Adrenal gland (tissue), 12 donors: ENCODE measurements around the gene ZFAND4. TPM values are rescaled to one million over a fixed set of nuclear protein-coding genes. Genes with fewer than 3 reads are reported as not detected.

ENCODE experiments used
- DNase-seq, 7 donors: peaks; one replicate each; pipeline ENCODE4 v3.0.0-alpha.2; 2019 to 2020
- H3K27ac ChIP-seq, 5 donors: fragments of 200-600 bp; sonication (generic) in 4 of 5; 1 replicate in 3 of 5; 2 replicates in 2 of 5; pipeline versions ENCODE4 v1.5.1 to v1.8.0; 2016 to 2020; ENCODE audit warnings: mild to moderate bottlenecking in 1 of 5
- H3K27me3 ChIP-seq: fragments of 200-600 bp; 2 replicates; pipeline ENCODE4 v1.8.0; 2021
- H3K36me3 ChIP-seq, 2 donors: fragments of 200-600 bp; replicated peaks in 1 of 2; 1 replicate in 1 of 2; 2 replicates in 1 of 2; pipeline versions ENCODE4 v1.5.1 to v1.8.0; 2018 to 2022
- H3K4me1 ChIP-seq, 2 donors: fragments of 200-600 bp; replicated peaks in 1 of 2; 1 replicate in 1 of 2; 2 replicates in 1 of 2; pipeline versions ENCODE4 v1.5.1 to v1.8.0; 2018 to 2021
- H3K4me3 ChIP-seq, 4 donors: fragments of 200-600 bp; sonication (generic) in 3 of 4; one replicate each; pipeline ENCODE4 v1.5.1; 2016 to 2018
- H3K9me3 ChIP-seq, 3 donors: fragments of 200-600 bp; sonication (generic) in 1 of 3; replicated peaks in 1 of 3; 1 replicate in 2 of 3; 2 replicates in 1 of 3; pipeline versions ENCODE4 v1.5.1 to v1.8.0; 2016 to 2021
- CTCF ChIP-seq, 6 experiments: fragments of 450-650 bp in 4 of 6; fragments of 200-600 bp in 2 of 6; sonication (generic) in 1 of 6; IDR thresholded peaks; 1 replicate in 5 of 6; 2 replicates in 1 of 6; pipeline versions ENCODE4 v1.5.1 to v1.8.0; 2016 to 2021; ENCODE audit warnings: antibody characterized with exemption in 6 of 6, mild to moderate bottlenecking in 2 of 6, moderate library complexity in 1 of 6
- POLR2A ChIP-seq, 2 donors: fragments of 450-650 bp; IDR thresholded peaks; one replicate each; pipeline ENCODE4 v1.6.1; 2017; ENCODE audit warnings: antibody characterized with exemption in 2 of 2, mild to moderate bottlenecking in 2 of 2, moderate library complexity in 1 of 2
- WGBS, 4 donors: extraction: QIAGEN DNeasy Blood & Tissue Kit in 2 of 4; methylation state at CpG; one replicate each; pipeline versions ENCODE4 v1.1.5 to v1.1.7; 2013 to 2017; 5-methylcytosine and 5-hydroxymethylcytosine counted together
- intact Hi-C, 2 donors: fragments of 100-400 bp; cut with DNase I; formaldehyde crosslinking; loops; one replicate each; pipeline versions ENCODE4 v1.14.1 to v1.15.0; 2022 to 2023
- polyA plus RNA-seq, 3 donors: library from polyadenylated mRNA; stranded (reverse); fragments of 200-250 nt in 2 of 3; fragments of 350-450 nt in 1 of 3; fragmentation: Illumina TruSeq in 1 of 3; extraction: RNeasy Lipid Tissue Mini Kit (QIAGEN cat#74804) in 1 of 3; gene quantifications; one replicate each; pipeline ENCODE4 v1.2.3, GENCODE V29; 2013 to 2014
- total RNA-seq, 9 donors: library from RNA; depleted of rRNA in 4 of 9; stranded (reverse); fragments of >200 nt in 4 of 9; fragments of 120-200 nt in 1 of 9; fragmentation: NEBNext Ultra II Directional in 1 of 9; extraction: Animal tissue kit (Norgen Biotek cat#: 25700) in 1 of 9; gene quantifications; one replicate each; pipeline versions ENCODE4 v1.1.0 to v1.2.4, GENCODE V29; 2013 to 2023
- donor health status: healthy with polysubstance abuse.
- donor health status: Bipolar disorder and iron deficiency.
- donor health status: DM: yes; HTN: yes; CAD: no.
- donor health status: DM: no; HTN: no; CAD: no.
- donor health status: DM: no; HTN: no; CAD: no.
- donor health status: DM: yes; HTN: yes; CAD: no.

ZFAND4 gene
- total and polyA plus RNA-seq, 12 donors = 7.1 to 48.7 (median 26.6) TPM

DNA sequence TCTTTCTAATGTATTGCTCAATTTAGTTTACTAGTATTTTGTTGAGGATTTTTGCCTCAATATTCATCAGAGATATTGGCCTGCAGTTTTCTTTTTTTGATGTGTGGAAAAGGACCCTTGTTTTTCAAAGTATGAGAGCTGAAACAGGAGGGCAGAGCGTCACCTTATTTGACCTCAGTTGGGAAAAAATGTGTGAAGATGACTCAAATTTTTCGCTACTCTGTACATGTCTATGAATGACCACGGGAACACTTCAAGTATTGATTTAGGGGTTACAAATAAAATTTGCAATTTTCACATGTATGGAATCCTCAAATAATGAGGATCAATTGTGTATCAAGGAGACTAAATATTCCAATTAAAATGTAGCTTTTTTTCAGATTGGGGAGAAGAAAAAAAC is 103.1 kb downstream of the ZFAND4 start:
- no peak for TF ChIP-seq POLR2A (IDR thresholded peaks at IDR 0.05)
- no peak for TF ChIP-seq CTCF (IDR thresholded peaks at IDR 0.05)
- intact Hi-C loops = no loop called here
- Histone ChIP-seq H3K9me3 (no peaks in the 10 kb centered on the region), H3K4me3 (no peak overlapping the region), H3K27ac (no peak overlapping the region), H3K4me1 (no peaks in the 10 kb centered on the region), H3K27me3 (no peaks in the 10 kb centered on the region), H3K36me3 (no peaks in the 10 kb centered on the region)
- 89 to 92% (median 92%) methylated on average over 3 of the region's 3 CpGs for WGBS, 4 donors
- no peak for DNase-seq

DNA sequence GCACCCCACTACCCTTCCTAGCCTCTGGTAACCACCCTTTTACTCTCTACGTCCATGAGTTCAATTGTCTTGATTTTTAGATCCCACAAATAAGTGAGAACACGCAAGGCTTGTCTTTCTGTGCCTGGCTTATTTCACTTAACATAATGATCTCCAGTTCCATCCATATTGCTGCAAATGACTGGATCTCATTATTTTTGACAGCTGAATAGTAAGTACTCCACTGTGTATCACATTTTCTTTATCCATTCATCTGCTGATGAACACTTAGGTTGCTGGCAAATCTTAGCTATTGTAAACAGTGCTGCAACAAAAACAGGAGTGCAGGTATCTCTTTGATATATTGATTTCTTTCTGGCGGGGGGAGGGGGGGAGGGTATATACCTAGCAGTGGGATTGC is 106.2 kb downstream of the ZFAND4 start:
- WGBS, 4 donors = 78 to 93% (median 90%) methylated on average over 3 of the region's 3 CpGs
- H3K36me3 ChIP-seq = no peaks in the 10 kb centered on the region
- H3K4me1 ChIP-seq = peaks cover 6 to 8% of the 10 kb centered on the region in 2 donors
- TF ChIP-seq POLR2A (IDR thresholded peaks at IDR 0.05) (no peak), CTCF (IDR thresholded peaks at IDR 0.05) (no peak)
- intact Hi-C loops = no loop called here
- no peak overlapping the region for H3K27ac ChIP-seq
- no peaks in the 10 kb centered on the region for H3K27me3 ChIP-seq
- no peak for DNase-seq
- H3K9me3 ChIP-seq = no peaks in the 10 kb centered on the region
- H3K4me3 ChIP-seq = no peak overlapping the region

Other genes with a start within 250 kb of the ZFAND4 start
- 10 to 100 TPM; 24.5 to 60.6 (median 36.2) TPM for gene WASHC2C, start 54.5 kb upstream of the ZFAND4 start, total RNA-seq
- gene WASHC2C, start 54.5 kb upstream of the ZFAND4 start, polyA plus RNA-seq = 10 to 100 TPM; 35.4 to 41.0 (median 37.3) TPM
- 10 to 100 TPM in 4 of 9 donors, 1 to 10 TPM in 5; 3.2 to 24.2 (median 8.8) TPM for gene AGAP4, start 174.7 kb upstream of the ZFAND4 start, total RNA-seq
- gene AGAP4, start 174.7 kb upstream of the ZFAND4 start, polyA plus RNA-seq = 10 to 100 TPM in 2 of 3 donors, 1 to 10 TPM in 1; 7.7 to 49.0 (median 33.4) TPM